NCI-H2029 (cell line): ENCODE data around the gene ENDOG.
A peak's percentile ranks its signal among the peaks of the same experiment; 100 is the strongest.
"Not testable (repeated sequence)": the region's sequence is repeated elsewhere in the genome, so short reads cannot be mapped to it uniquely, and the experiment has no call there.

Experiments
- DNase-seq: peaks from one replicate; lab custom pipeline; 2025; lab: John Stamatoyannopoulos, UW

Gene ENDOG

DNA sequence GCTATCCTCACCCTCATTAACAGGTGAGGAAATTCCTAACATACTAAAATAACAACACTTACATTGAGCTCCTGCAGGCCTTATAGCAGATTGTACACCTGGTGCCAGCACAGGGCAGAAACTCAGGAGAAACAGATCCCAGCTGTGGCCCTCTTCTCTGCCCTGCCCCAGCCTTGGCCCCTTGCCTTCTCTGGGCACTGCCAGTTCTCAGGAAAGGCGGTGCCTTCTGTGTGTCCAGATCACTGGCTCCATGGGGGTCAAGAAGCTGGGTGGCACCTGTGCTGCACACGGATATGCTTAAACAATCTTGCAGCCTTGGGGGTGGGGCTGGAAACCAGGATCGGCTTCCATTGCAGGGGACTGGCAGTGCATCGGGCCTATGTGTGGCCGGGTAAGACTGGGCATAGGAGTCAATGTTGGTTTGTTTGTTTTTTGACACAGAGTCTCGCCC, 44.1 kb downstream of the ENDOG start:
- DNase-seq, result no peak

DNA sequence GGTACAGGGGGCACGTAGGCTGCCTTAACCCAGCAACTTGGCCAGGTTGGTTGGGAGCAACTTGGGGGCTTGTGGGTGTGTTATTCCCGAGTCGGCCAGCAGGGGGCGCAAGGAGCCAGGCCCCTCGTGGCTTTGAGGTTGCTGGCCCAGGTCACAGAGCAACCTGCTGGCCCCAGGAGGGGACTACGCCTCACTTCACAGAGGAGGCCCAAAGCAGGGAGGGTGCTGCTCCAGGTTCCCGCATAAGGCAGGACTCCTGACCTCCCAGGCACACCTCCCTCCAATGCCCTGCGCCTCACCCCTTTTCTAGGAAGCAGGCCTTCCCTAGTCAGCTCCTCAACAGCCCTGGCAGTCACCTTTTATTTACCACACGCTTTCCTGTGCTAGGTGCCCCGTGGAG, 45.3 kb downstream of the ENDOG start:
- DNase-seq, result peak; percentile 48

DNA sequence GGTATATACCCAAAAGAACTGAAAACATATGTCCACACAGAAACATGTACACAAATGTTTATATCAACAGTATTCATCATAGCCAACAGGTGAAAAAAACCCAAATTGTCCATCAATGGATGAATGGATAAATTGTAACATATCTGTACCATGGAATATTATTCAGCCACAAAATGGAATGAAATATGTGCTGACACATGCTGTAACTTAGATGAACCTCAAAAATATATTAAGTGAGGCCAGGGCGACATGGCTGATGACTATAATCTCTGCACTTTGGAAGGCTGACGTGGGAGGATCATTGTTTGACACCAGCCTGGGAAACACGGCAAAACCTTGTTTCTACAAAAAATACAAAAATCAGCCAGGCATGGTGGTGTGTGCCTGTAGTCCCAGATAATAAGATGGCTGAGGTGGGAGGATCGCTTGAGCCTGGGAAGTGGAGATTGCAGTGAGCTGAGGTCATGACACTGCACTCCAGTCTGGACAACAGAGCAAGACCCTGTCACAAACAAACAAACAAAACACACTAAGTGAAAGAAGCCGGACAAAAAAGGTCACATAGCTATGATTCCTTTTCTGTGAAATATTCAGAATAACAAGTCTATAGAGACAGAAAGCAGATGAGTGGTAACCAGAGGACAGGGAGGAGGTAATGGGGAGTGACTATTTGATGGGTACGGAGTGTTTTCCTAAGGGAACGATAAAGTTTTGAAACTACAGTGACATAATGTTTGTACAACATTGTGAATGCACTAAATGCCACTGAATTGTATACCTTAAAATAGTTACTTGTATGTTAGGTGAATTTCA, 52.0 kb downstream of the ENDOG start:
- DNase-seq, result no peak

DNA sequence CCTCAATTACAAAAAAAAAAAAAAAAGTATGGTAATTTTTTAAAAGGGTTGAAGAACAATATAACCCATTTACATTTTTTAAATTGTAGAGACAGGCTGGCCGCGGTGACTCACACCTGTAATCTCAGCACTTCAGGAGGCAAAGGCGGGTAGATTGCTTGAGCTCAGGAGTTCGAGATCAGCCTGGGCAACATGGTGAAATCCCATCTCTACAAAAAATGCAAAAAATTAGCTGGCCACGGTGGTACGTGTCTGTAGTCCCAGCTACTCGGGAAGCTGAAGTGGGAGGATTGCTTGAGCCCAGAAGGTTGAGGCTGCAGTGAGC, 52.6 kb downstream of the ENDOG start:
- not testable (repeated sequence) for DNase-seq
